ENCODE data around the gene SH2D7. TPM values are rescaled to one million over a fixed set of nuclear protein-coding genes. Genes with fewer than 3 reads are reported as not detected.

The SH2D7 gene
- polyA plus RNA-seq, 3 donors, result 0.44 to 0.58 (median 0.55) TPM

GRCh38 chr15:78102211-78102610 is 9.8 kb downstream of the SH2D7 start:
- no peak for DNase-seq (ENCODE audit: low read depth in 3 of 3, low spot score in 2 of 3)

- DNase-seq (ENCODE audit: low read depth in 3 of 3, low spot score in 2 of 3), result no peak
Measured at GRCh38 chr15:78102741-78103140, 10.4 kb downstream of the SH2D7 start.

GRCh38 chr15:78103406-78104118 is 11.2 kb downstream of the SH2D7 start:
- DNase-seq (ENCODE audit: low read depth in 3 of 3, low spot score in 2 of 3), result no peak

GRCh38 chr15:78104119-78104479 is 11.7 kb downstream of the SH2D7 start:
- DNase-seq (ENCODE audit: low read depth in 3 of 3, low spot score in 2 of 3), result no peak

DNA sequence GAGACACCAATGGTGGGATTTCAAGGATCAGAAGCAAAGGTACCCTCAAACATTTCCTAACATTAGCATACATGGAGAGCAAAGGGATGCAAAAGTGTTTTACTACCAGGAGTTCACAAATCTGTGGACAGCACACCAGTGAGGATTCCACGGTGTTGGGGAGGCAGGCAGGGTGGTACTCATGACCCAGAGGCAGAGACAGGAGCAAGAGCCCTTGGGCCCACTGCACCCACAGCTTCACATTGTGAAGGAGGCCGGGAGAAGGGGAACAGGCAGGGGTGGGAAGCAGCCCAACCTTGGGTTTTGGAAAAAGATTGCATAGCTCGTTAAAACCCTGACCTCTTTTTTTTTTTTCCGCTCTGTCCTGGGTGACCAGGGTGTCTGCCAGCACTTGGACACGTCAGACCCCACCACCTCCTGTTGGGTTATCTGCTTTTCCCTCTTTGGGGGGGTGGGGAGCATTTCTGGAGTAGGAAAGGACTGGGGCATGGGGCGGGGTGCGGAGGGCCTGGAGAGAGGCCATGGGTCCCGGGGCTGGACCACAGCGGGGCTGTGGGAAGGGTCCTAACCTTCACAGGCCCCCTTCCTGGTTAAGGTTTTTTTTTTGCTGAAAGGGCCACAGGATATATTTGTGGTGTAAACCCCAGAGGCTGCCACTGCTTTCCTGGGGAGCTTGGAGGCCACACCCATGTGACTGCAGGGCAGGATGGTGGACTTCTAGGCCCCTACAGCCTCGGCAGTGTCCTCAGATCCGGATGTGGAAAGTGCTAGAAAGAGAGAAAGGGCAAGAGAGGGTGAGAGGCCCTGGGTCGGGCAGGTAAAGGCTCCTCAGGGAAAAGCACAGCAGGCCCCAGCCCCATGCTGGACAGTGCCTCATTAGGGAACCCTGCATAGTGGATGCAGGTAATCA is 12.5 kb downstream of the SH2D7 start:
- DNase-seq (ENCODE audit: low read depth in 3 of 3, low spot score in 2 of 3), result no peak

- no peak for DNase-seq (ENCODE audit: low read depth in 3 of 3, low spot score in 2 of 3)
Measured at GRCh38 chr15:78105476-78106241, 13.3 kb downstream of the SH2D7 start.

DNA sequence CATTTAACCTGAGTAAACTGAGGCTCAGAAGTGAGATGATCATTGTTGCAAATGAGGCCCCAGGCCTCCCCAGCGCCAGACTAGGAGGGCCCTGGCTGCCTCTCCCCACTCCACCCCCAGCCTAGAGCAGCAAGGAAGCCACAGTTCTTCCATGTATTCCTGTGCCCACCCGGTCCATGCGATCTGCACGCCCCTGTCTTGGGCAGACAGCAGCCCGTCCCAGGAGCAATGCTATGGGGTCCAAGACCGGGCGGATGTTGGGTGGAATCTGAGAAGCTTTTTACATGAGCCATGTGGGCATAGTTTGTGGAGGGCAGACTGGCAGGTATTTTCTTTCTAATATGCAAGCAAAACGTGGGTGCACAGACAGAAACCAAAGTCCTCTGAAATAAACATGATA is 15.1 kb downstream of the SH2D7 start:
- DNase-seq (ENCODE audit: low read depth in 3 of 3, low spot score in 2 of 3), result no peak

GRCh38 chr15:78108300-78109084 is 16.1 kb downstream of the SH2D7 start:
- no peak for DNase-seq (ENCODE audit: low read depth in 3 of 3, low spot score in 2 of 3)

DNA sequence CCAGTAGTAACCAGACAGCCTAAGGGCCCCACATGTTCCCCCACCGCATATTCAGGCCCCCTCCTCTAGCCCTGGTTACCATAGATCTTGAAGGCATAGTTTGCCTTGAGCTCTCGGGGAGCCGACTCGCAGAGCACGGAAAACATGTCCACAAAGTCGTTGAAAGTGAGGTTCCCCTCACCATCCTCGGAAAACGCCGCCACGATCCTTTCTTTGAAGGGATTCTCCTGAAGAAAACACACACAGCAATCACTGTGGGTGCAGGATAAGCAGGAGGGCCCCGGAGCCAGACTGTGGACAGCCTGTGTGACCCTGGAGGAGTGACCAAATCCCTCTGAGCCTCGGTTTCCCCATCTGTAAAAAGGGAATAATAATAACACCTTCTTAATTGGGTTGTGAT is 16.8 kb downstream of the SH2D7 start:
- no peak for DNase-seq (ENCODE audit: low read depth in 3 of 3, low spot score in 2 of 3)

GRCh38 chr15:78110096-78110495 is 17.7 kb downstream of the SH2D7 start:
- no peak for DNase-seq (ENCODE audit: low read depth in 3 of 3, low spot score in 2 of 3)

- DNase-seq (ENCODE audit: low read depth in 3 of 3, low spot score in 2 of 3), result no peak
Measured at GRCh38 chr15:78110916-78111475, 18.6 kb downstream of the SH2D7 start.

DNA sequence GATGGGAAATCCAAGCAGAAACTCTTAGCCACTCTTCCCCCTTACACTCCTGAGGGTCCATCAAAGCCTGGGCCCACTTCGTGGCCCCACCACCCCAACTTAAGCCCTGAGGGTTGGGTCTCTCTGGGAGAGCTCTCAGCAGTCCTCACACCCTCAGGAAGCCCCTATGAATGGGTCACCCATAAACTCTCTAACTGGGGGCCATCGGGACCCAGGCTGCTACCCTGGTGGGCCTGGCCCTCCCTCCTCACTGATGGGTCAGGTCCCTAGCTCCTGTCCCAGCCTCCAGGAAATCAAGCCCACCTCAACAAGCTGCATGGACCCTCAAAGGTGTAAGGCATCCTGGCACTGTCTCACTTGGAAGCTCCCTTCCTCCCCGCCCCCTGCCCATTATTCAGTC is 19.4 kb downstream of the SH2D7 start:
- no peak for DNase-seq (ENCODE audit: low read depth in 3 of 3, low spot score in 2 of 3)

DNA sequence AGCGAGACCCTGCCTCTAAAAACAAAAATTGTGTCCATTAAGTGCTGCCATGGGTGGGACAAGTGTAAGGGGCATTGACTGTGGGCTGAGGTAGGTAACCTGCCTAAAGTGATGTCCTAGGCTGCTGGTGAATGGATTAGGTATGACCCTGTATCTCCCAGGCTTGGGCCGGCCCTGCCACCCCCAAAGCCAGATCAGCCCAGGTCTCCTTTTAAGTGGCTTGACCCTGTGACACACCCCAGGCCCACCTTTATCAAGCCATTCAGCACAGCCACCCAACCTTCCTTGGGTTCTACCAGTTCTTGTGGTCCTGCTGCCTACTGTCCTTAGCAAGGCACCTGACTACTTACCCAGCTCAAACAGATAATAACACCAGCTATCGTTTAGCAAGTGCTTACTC is 20.2 kb downstream of the SH2D7 start:
- DNase-seq (ENCODE audit: low read depth in 3 of 3, low spot score in 2 of 3), result no peak

DNA sequence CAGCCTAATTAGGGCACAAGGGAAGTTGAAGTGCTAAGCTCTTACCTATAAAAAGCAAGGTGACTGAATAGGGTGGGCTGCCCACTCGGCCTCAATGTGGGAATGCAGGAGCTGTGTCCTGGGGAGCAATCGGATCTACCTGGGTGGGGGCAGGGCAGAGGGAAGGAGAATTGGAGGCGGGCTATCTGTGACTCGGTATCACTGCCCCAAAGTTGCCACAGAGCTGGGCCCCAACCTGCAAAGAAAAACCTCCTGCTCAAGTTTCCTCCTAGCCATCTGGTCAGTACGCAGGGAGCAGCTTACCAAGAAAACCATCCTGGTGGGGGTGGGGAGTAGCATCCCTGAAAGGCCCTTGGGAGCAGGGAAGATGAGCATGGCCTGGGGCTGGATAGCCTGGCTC is 28.2 kb downstream of the SH2D7 start:
- no peak for DNase-seq (ENCODE audit: low read depth in 3 of 3, low spot score in 2 of 3)

DNA sequence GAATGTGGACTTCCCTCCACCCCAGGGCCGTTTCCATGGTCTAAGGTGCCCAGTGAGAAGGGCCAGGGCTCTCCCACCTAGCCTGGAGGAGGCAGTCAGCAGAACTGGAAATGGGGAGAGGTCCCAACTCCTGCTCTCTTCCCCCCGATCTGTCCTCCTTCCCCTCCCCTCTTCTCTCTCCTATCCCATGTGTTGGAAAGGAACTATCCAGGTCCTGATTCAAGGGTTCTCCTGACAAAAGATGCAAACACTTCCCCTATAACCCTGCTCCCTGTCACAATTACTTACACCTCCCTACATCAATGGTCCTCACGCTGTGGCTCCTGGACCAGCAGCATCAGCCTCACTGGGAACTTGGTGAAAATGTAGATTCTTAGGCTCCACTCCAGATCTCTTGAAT is 32.9 kb downstream of the SH2D7 start:
- no peak for DNase-seq (ENCODE audit: low read depth in 3 of 3, low spot score in 2 of 3)

GRCh38 chr15:78127882-78128281 is 35.5 kb downstream of the SH2D7 start:
- DNase-seq (ENCODE audit: low read depth in 3 of 3, low spot score in 2 of 3), result no peak

DNA sequence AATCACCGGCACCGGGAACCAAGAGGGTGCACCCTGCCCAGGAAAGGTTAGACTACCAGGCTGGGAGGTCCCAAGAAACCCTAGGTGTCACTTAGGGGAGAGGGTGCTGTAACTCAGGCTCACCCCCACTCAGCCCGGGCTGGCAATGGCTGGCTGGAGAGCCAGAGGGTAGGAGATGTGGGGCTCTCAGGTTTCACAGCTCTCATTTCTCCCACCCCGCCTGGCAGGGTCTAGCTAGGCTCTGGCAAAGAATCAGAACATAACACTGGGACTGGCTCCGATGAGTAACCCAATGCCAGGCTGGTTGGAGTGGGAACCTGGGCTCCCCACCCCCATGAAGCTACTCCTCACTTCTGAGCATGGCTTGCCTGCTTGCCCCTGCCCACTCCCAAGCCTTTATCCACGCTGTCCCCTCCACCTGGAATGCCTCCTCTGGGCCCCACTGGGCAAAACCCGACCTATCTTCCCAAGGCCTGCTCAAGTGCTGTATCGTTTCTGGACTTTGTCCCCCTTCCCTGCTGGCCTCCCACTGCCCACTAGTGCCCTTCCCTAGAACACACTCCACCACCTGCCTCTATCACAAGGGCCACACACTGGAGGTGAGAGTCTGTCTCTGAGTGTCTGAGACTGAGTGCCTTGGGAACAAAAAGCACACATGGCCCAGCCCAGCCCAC is 36.9 kb downstream of the SH2D7 start:
- DNase-seq (ENCODE audit: low read depth in 3 of 3, low spot score in 2 of 3), result no peak

DNA sequence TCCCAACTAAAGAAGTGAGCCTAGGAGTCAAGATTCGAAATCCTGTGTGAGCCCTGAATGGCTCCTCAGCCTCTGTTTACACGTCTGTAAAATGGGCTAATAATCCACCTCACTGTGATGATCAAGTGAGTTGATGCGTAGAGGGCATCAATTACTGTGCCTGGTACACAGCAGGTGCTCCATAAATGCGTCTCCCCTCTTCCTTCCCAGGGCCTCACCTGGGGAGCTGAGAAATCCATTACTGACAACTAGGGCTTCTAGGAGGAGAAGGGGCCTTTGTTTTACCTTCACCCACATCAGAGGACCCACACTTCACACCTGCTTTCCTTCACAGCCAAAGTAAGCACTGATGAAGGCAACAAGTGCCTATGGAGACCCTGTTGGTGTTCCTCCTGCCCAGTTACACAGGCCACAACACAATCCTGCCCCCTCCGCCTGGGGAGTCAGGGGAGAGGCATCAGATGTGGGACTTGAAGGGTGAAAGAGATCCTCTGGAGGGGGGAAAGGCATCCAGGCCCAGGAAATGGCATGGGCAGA is 37.5 kb downstream of the SH2D7 start:
- DNase-seq (ENCODE audit: low read depth in 3 of 3, low spot score in 2 of 3), result no peak

DNA sequence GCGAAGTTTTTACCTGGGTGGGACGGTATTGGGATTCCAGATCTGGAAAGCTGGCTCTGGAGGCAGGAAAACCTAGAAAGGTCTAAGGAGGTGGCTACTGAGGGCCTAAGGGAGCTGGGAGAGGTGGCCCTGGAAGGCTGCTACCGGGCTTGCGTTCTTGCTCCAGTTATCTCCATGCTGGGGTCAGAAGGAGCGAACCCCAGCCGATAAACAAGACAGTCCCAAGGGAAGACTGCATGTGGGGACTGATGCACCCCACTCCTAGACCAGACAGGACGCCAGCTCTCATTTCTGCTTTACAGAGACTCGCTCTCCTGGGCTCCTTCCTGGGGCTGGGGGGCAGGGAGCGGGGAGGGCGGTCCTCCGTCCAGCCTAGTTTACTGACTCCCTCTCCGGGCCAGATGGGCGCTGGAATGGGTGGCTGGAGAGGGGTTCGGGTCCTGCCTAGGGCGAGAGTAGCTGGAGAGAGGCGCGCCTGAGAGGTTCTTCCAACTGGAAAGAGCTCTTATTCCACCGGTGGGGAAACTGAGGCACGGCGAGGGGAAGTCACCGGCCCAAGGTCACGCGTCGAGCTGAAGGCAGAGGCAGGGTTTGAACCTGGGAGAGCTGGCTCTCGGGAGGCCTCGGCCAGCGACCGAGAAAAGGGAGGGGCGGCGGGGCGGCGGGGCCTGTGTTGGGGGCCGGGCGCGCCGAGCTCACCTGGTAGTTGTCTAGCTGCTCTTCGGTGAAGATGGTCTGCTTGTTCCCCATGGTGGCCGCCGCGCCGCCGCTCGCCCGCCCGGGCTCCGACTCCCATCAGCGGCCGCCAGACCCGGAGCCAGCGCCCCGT is 38.3 kb downstream of the SH2D7 start:
- DNase-seq (ENCODE audit: low read depth in 3 of 3, low spot score in 2 of 3), result no peak

All from right renal cortex interstitium (tissue), 3 donors.